ENCODE measurements around the gene TMEM247. TPM values are rescaled to one million over a fixed set of nuclear protein-coding genes. Genes with fewer than 3 reads are reported as not detected.

Gene TMEM247
- not detected for polyA plus RNA-seq (2013, experiment 1 of 2)
- not detected for polyA plus RNA-seq (2013, experiment 2 of 2)

GRCh38 chr2:46479265-46479664 is at the start of gene TMEM247:
Gene TMEM247, plus strand, starts transcription at chr2:46479565.
- no peak within 1 kb of the TSS for H3K27ac ChIP-seq (ENCODE audit: low read depth, low read length)
- H3K9ac ChIP-seq (ENCODE audit: low read depth, low read length): no peak within 1 kb of the TSS
- no peaks in the 10 kb centered on the region for H3K4me1 ChIP-seq (ENCODE audit: insufficient read depth, low read length)
- no peaks in the 10 kb centered on the region for H3K36me3 ChIP-seq (ENCODE audit: insufficient read depth, low read length)
- H3K4me3 ChIP-seq (ENCODE audit: low read length): no peak within 1 kb of the TSS
- H3K9me3 ChIP-seq (ENCODE audit: insufficient read depth, low read depth, low read length): peaks cover 9% of the 10 kb centered on the region; the same call in 1 of the 2 replicates
- no peaks in the 10 kb centered on the region for H3K27me3 ChIP-seq (ENCODE audit: insufficient read depth, low read length)
- 96% methylated on average over 5 of the region's 5 CpGs for WGBS

DNA sequence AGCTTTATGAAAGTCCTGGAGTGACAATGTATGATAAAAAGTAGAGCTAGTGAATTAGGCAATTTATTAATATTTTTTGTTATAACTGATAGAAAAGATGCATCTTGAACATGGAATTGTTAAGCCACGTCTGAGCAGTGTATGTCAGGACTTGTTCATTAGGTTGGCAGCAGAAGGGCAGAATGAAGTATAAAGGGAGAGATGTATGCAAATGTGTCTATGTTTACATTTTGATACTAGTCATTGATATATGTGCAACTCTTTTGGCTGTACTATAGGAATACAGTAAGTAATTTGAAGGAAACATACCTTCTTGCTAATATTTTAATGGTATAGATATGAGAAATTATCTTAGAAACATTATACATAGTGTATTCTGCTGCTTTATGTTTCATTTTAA is 49.0 kb upstream of the TMEM247 start:
- H3K9me3 ChIP-seq (ENCODE audit: insufficient read depth, low read depth, low read length): no peaks in the 10 kb centered on the region
- H3K27me3 ChIP-seq (ENCODE audit: insufficient read depth, low read length): no peaks in the 10 kb centered on the region
- no peaks in the 10 kb centered on the region for H3K36me3 ChIP-seq (ENCODE audit: insufficient read depth, low read length)
- no peak overlapping the region for H3K27ac ChIP-seq (ENCODE audit: low read depth, low read length)
- 90% methylated on average over 1 of the region's 1 CpG for WGBS
- peaks cover 4% of the 10 kb centered on the region for H3K4me1 ChIP-seq (ENCODE audit: insufficient read depth, low read length)
- no peak overlapping the region for H3K4me3 ChIP-seq (ENCODE audit: low read length)
- no peak overlapping the region for H3K9ac ChIP-seq (ENCODE audit: low read depth, low read length)

DNA sequence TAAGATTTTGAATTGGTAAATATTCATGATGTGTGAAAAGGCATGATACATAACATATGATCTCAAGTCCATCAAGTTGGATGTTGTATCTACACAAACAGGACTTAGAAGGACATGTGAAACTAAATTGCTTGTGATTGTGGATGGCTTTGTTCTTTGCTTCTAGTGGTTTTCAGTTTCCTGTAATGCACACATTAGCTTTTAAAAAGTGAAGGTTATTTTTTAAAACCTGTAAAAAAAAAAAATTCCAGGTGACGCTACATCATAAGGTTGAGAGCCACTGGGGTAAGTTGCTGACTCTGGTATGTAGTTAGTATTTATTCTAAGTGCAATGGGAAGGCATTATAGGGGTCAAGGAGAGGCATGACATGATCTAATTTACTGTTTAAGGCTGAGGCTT is 48.4 kb upstream of the TMEM247 start:
- H3K4me1 ChIP-seq (ENCODE audit: insufficient read depth, low read length): peaks cover 4% of the 10 kb centered on the region
- no peak overlapping the region for H3K4me3 ChIP-seq (ENCODE audit: low read length)
- WGBS: 97% methylated on average over 1 of the region's 1 CpG
- no peak overlapping the region for H3K27ac ChIP-seq (ENCODE audit: low read depth, low read length)
- H3K27me3 ChIP-seq (ENCODE audit: insufficient read depth, low read length): no peaks in the 10 kb centered on the region
- no peaks in the 10 kb centered on the region for H3K36me3 ChIP-seq (ENCODE audit: insufficient read depth, low read length)
- H3K9me3 ChIP-seq (ENCODE audit: insufficient read depth, low read depth, low read length): no peaks in the 10 kb centered on the region
- no peak overlapping the region for H3K9ac ChIP-seq (ENCODE audit: low read depth, low read length)

GRCh38 chr2:46431481-46432235 is 47.7 kb upstream of the TMEM247 start:
- Histone ChIP-seq H3K9ac (ENCODE audit: low read depth, low read length) (no peak overlapping the region), H3K36me3 (ENCODE audit: insufficient read depth, low read length) (no peaks in the 10 kb centered on the region), H3K27ac (ENCODE audit: low read depth, low read length) (no peak overlapping the region), H3K4me1 (ENCODE audit: insufficient read depth, low read length) (peaks cover 4% of the 10 kb centered on the region), H3K4me3 (ENCODE audit: low read length) (no peak overlapping the region), H3K9me3 (ENCODE audit: insufficient read depth, low read depth, low read length) (no peaks in the 10 kb centered on the region), H3K27me3 (ENCODE audit: insufficient read depth, low read length) (no peaks in the 10 kb centered on the region)
- WGBS: 91% methylated on average over 5 of the region's 5 CpGs

DNA sequence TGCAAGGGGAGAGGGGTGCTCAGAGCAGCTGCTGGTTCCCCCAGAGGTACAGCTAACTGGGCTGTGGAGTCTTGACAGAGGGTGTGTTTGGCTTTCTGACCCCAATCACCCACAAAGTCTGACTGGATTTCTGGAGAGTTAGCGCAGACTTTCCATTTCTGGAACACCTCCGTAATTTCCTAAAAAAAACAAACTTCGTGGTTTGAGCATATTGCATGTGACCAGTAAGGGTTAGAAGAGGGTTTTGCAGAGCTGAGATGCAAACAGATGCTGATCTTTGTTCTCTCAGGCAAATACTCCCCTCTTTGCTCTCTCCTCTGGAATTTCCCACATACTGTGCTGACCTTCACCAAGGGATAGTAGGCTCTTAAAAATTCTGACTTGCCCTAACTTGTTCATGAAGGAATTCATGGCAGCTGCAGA is 44.5 kb upstream of the TMEM247 start:
- H3K9me3 ChIP-seq (ENCODE audit: insufficient read depth, low read depth, low read length): no peaks in the 10 kb centered on the region
- H3K9ac ChIP-seq (ENCODE audit: low read depth, low read length): no peak overlapping the region
- H3K36me3 ChIP-seq (ENCODE audit: insufficient read depth, low read length): no peaks in the 10 kb centered on the region
- whole genome bisulfite sequencing: 80% methylated on average over 3 of the region's 3 CpGs
- no peak overlapping the region for H3K4me3 ChIP-seq (ENCODE audit: low read length)
- H3K27me3 ChIP-seq (ENCODE audit: insufficient read depth, low read length): no peaks in the 10 kb centered on the region
- H3K4me1 ChIP-seq (ENCODE audit: insufficient read depth, low read length): peaks cover 4% of the 10 kb centered on the region
- no peak overlapping the region for H3K27ac ChIP-seq (ENCODE audit: low read depth, low read length)

- Histone ChIP-seq H3K27ac (ENCODE audit: low read depth, low read length) (no peak overlapping the region), H3K4me3 (ENCODE audit: low read length) (no peak overlapping the region), H3K9me3 (ENCODE audit: insufficient read depth, low read depth, low read length) (no peaks in the 10 kb centered on the region), H3K9ac (ENCODE audit: low read depth, low read length) (no peak overlapping the region), H3K27me3 (ENCODE audit: insufficient read depth, low read length) (no peaks in the 10 kb centered on the region), H3K4me1 (ENCODE audit: insufficient read depth, low read length) (peaks cover 4% of the 10 kb centered on the region), H3K36me3 (ENCODE audit: insufficient read depth, low read length) (no peaks in the 10 kb centered on the region)
Measured at GRCh38 chr2:46435353-46435752, 44.0 kb upstream of the TMEM247 start.

DNA sequence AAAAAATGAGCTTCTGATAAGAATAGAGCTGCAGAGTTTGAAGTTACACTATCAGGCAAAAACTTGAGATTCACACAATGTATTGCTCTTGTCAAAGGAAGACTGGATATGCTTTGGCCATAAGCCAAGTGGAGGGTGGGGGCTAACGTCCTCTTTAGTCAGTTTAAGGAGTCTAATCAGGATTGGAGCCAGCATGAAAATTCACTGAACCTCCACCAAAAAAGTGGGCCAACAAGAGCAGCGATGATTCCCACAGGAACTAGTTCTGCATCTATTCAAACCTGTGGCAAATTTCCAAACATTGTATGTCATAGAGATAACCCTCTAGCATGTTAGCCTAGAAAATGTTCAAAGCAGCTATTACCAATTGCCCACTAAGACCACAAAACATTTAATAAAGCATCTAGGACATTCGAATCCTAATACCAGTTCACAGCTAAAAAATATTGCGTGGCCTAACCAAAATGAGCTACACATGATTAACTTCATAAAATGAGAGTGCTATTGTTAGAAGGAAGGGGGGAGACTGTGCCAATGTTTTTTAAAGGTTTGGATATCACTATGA is 43.5 kb upstream of the TMEM247 start:
- no peak overlapping the region for H3K27ac ChIP-seq (ENCODE audit: low read depth, low read length)
- no peaks in the 10 kb centered on the region for H3K27me3 ChIP-seq (ENCODE audit: insufficient read depth, low read length)
- no peak overlapping the region for H3K9ac ChIP-seq (ENCODE audit: low read depth, low read length)
- no peaks in the 10 kb centered on the region for H3K36me3 ChIP-seq (ENCODE audit: insufficient read depth, low read length)
- 93% methylated on average over 4 of the region's 4 CpGs for WGBS
- H3K4me1 ChIP-seq (ENCODE audit: insufficient read depth, low read length): peaks cover 4% of the 10 kb centered on the region
- no peaks in the 10 kb centered on the region for H3K9me3 ChIP-seq (ENCODE audit: insufficient read depth, low read depth, low read length)
- no peak overlapping the region for H3K4me3 ChIP-seq (ENCODE audit: low read length)

GRCh38 chr2:46436800-46437199 is 42.6 kb upstream of the TMEM247 start:
- Histone ChIP-seq H3K27me3 (ENCODE audit: insufficient read depth, low read length) (no peaks in the 10 kb centered on the region), H3K4me3 (ENCODE audit: low read length) (no peak overlapping the region), H3K36me3 (ENCODE audit: insufficient read depth, low read length) (no peaks in the 10 kb centered on the region), H3K4me1 (ENCODE audit: insufficient read depth, low read length) (peaks cover 4% of the 10 kb centered on the region), H3K9ac (ENCODE audit: low read depth, low read length) (no peak overlapping the region), H3K9me3 (ENCODE audit: insufficient read depth, low read depth, low read length) (no peaks in the 10 kb centered on the region), H3K27ac (ENCODE audit: low read depth, low read length) (no peak overlapping the region)

DNA sequence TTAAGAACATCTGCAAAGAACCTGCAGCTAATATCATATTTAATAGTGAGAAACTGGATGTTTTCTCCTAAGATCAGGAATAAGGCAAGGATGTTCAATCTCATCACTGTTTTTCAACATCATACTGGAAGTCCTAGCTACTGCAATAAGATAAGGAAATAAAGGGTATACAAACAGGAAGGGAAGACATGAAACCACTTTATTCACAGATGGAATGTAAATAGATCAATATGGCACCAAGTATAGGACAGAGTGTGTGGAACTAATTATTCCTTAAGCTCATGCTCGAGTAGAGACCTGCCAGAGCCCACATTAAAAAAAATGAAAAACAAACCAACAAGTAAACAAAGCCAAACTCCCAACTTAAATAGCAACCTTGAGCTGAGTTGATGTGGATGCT is 41.3 kb upstream of the TMEM247 start:
- H3K9ac ChIP-seq (ENCODE audit: low read depth, low read length): no peak overlapping the region
- H3K27me3 ChIP-seq (ENCODE audit: insufficient read depth, low read length): no peaks in the 10 kb centered on the region
- WGBS: no CpG with 5 or more reads among the region's 1 CpG
- no peaks in the 10 kb centered on the region for H3K36me3 ChIP-seq (ENCODE audit: insufficient read depth, low read length)
- peaks cover 4% of the 10 kb centered on the region for H3K4me1 ChIP-seq (ENCODE audit: insufficient read depth, low read length)
- H3K4me3 ChIP-seq (ENCODE audit: low read length): no peak overlapping the region
- H3K27ac ChIP-seq (ENCODE audit: low read depth, low read length): no peak overlapping the region
- no peaks in the 10 kb centered on the region for H3K9me3 ChIP-seq (ENCODE audit: insufficient read depth, low read depth, low read length)

GRCh38 chr2:46438794-46439193 is 40.6 kb upstream of the TMEM247 start:
- Histone ChIP-seq H3K4me1 (ENCODE audit: insufficient read depth, low read length) (peaks cover 4% of the 10 kb centered on the region), H3K27me3 (ENCODE audit: insufficient read depth, low read length) (no peaks in the 10 kb centered on the region), H3K9me3 (ENCODE audit: insufficient read depth, low read depth, low read length) (no peaks in the 10 kb centered on the region), H3K4me3 (ENCODE audit: low read length) (no peak overlapping the region), H3K27ac (ENCODE audit: low read depth, low read length) (no peak overlapping the region), H3K36me3 (ENCODE audit: insufficient read depth, low read length) (no peaks in the 10 kb centered on the region), H3K9ac (ENCODE audit: low read depth, low read length) (no peak overlapping the region)
- 95% methylated on average over 2 of the region's 2 CpGs for WGBS

GRCh38 chr2:46439582-46439981 is 39.8 kb upstream of the TMEM247 start:
- no peak overlapping the region for H3K9ac ChIP-seq (ENCODE audit: low read depth, low read length)
- H3K27ac ChIP-seq (ENCODE audit: low read depth, low read length): no peak overlapping the region
- no peaks in the 10 kb centered on the region for H3K9me3 ChIP-seq (ENCODE audit: insufficient read depth, low read depth, low read length)
- WGBS: 81% methylated on average over 2 of the region's 2 CpGs
- H3K4me3 ChIP-seq (ENCODE audit: low read length): no peak overlapping the region
- no peaks in the 10 kb centered on the region for H3K36me3 ChIP-seq (ENCODE audit: insufficient read depth, low read length)
- no peaks in the 10 kb centered on the region for H3K27me3 ChIP-seq (ENCODE audit: insufficient read depth, low read length)
- peaks cover 4% of the 10 kb centered on the region for H3K4me1 ChIP-seq (ENCODE audit: insufficient read depth, low read length)

Data from HUES64 (cell line).